ENCODE results near the gene GPC2.

The GPC2 gene

GRCh38 chr7:100167912-100168323 lies 9.3 kb downstream of the GPC2 start:
- DNase-seq, result no peak

GRCh38 chr7:100166970-100167911 lies 9.9 kb downstream of the GPC2 start:
- DNase-seq, result no peak

GRCh38 chr7:100166317-100166940 lies 10.8 kb downstream of the GPC2 start:
- DNase-seq, result no peak

GRCh38 chr7:100163871-100164270 lies 13.3 kb downstream of the GPC2 start:
- DNase-seq, result no peak

GRCh38 chr7:100163006-100163531 lies 14.1 kb downstream of the GPC2 start:
- no peak for DNase-seq

- no peak for DNase-seq
These were observed 17.1 kb downstream of the GPC2 start for GRCh38 chr7:100160067-100160466.

GRCh38 chr7:100159099-100159623 lies 18.0 kb downstream of the GPC2 start:
- DNase-seq, result no peak

GRCh38 chr7:100158229-100159098 lies 18.7 kb downstream of the GPC2 start, which contains the start of gene TRAPPC14:
TSS of gene TRAPPC14 (minus strand) at chr7:100158723. CDS start at chr7:100158499, 224 bp downstream.
- DNase-seq, result peak; percentile 92

- DNase-seq, result no peak
These were observed 19.6 kb downstream of the GPC2 start for GRCh38 chr7:100157334-100158228.

GRCh38 chr7:100157069-100157333 lies 20.2 kb downstream of the GPC2 start:
- DNase-seq, result no peak

GRCh38 chr7:100156331-100157068 lies 20.7 kb downstream of the GPC2 start:
- no peak for DNase-seq

- DNase-seq, result no peak
These were observed 21.4 kb downstream of the GPC2 start for GRCh38 chr7:100155553-100156317.

GRCh38 chr7:100154651-100155491 lies 22.3 kb downstream of the GPC2 start:
- no peak for DNase-seq

GRCh38 chr7:100153708-100154535 lies 23.3 kb downstream of the GPC2 start:
- no peak for DNase-seq

- DNase-seq, result no peak
These were observed 24.1 kb downstream of the GPC2 start for GRCh38 chr7:100152937-100153666.

- DNase-seq, result no peak
These were observed 24.8 kb downstream of the GPC2 start for GRCh38 chr7:100152404-100152803.

GRCh38 chr7:100148559-100149328 lies 28.4 kb downstream of the GPC2 start, which contains the start of gene LAMTOR4:
TSS of gene LAMTOR4 (plus strand) at chr7:100148918. CDS start at chr7:100148973, 55 bp downstream.
- peak; percentile 98 for DNase-seq
